LNCAP (cell line): ENCODE data around the gene ARHGEF12.

Experiments
- CTCF ChIP-seq: fragments of 450-650 bp; IDR thresholded peaks from 2 replicates; pipeline ENCODE4 v1.5.1; 2017; ENCODE audit warnings: mild to moderate bottlenecking

Gene ARHGEF12

DNA sequence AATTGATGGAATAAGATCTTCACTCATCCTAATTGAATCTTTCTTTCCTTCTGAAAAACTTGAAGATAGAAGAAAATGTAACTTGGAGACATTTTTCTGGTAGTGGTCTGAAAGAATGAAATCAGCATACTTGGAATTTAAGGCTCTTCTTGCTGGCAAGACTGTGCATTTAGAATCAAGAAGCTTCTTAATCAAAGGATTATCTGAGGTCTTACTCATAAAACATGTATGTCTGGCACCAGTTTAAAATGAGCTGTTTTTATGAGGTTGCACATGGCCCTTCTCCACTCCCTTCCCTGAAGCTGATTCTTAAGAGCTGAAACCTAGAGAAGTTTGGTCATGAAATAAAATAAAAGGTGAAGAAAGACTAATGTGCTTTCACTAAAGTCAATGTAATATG is 77.3 kb downstream of the ARHGEF12 start:
- no peak for TF ChIP-seq CTCF

GRCh38 chr11:120420572-120420971 is 84.4 kb downstream of the ARHGEF12 start:
- no peak for TF ChIP-seq CTCF

GRCh38 chr11:120424185-120424969 is 88.2 kb downstream of the ARHGEF12 start:
- TF ChIP-seq CTCF = no peak

DNA sequence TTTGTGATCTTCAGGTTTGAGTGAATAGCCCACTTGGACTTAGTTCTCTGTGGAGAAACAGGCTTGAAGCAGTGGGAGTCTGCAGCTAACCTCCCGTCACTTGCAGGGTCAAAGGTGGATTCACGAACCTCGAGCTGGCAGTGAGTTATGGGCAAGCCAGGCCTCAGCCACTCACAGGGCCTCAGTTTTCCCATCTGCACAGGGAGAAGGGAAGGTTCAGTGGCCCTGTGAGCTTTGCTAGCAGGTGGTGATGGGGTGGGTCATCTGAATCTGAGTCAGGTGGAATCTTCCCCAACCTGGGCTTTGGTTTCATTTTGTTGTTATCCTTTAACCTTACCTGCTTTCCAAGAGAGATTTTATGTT is 88.7 kb downstream of the ARHGEF12 start:
- TF ChIP-seq CTCF = no peak

GRCh38 chr11:120425527-120425926 is 89.3 kb downstream of the ARHGEF12 start:
- TF ChIP-seq CTCF = no peak

GRCh38 chr11:120430146-120430545 is 93.9 kb downstream of the ARHGEF12 start:
- TF ChIP-seq CTCF = no peak

DNA sequence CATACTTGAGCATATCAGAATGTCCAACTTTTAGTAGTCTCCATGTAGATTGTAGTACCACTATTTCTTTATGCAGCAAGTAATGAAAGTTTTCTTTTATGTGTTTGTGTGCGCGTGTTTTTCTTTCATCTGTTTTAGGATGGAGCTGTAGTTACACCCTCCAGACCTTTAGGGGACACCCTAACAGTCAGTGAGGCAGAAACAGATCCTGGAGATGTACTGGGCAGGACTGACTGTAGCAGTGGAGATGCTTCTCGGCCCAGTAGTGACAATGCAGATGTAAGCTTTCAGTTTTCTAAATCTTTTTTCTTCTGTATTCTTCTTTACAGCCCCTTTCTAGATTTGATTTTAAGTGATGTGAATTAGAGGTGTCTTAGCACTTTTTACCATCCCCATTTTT is 95.4 kb downstream of the ARHGEF12 start:
- no peak for TF ChIP-seq CTCF
